Endothelial cell of umbilical vein (primary cell): ENCODE measurements around the gene SIVA1. TPM values are rescaled to one million over a fixed set of nuclear protein-coding genes. Genes with fewer than 3 reads are reported as not detected.

Source experiments
- polyA plus RNA-seq, 4 experiments: library from polyadenylated mRNA; depleted of rRNA in 3 of 4; stranded (reverse) in 3 of 4; unstranded in 1 of 4; fragments of >200 nt; gene quantifications; 2 replicates each; pipeline versions ENCODE4 v1.2.1 to v1.2.3, GENCODE V29; 2011 to 2012; ENCODE audit warnings: missing spikeins in 1 of 4
- total RNA-seq: library from RNA; stranded (reverse); gene quantifications from 2 replicates; pipeline ENCODE4 v1.2.3, GENCODE V29; 2021

Gene SIVA1
- total and polyA plus RNA-seq, 2 donors (not counting 3 experiments of a cell fraction or from before 2014, with no cell fraction given) = 101 to 299 TPM

Other genes starting within 250 kb of the SIVA1 start
- not detected in 2 replicates for gene C14orf180, start 173.4 kb upstream of the SIVA1 start, total RNA-seq
- gene C14orf180, start 173.4 kb upstream of the SIVA1 start, polyA plus RNA-seq = not detected in 2 replicates
- not detected in 2 replicates for gene TMEM179, start 148.4 kb upstream of the SIVA1 start, total RNA-seq
- 0.10 and 0.14 TPM in 2 replicates for gene TMEM179, start 148.4 kb upstream of the SIVA1 start, polyA plus RNA-seq
- 117 and 124 TPM in 2 replicates for gene INF2, start 63.5 kb upstream of the SIVA1 start, total RNA-seq
- gene INF2, start 63.5 kb upstream of the SIVA1 start, polyA plus RNA-seq = 55.3 and 83.9 TPM in 2 replicates
- 1.9 and 2.7 TPM in 2 replicates for gene ADSS1, start 28.9 kb upstream of the SIVA1 start, total RNA-seq
- gene ADSS1, start 28.9 kb upstream of the SIVA1 start, polyA plus RNA-seq = 1.3 and 1.9 TPM in 2 replicates
- 172 and 191 TPM in 2 replicates for gene AKT1, start 42.6 kb downstream of the SIVA1 start, total RNA-seq
- gene AKT1, start 42.6 kb downstream of the SIVA1 start, polyA plus RNA-seq = 177 and 186 TPM in 2 replicates
- gene ZBTB42, start 48.0 kb downstream of the SIVA1 start, total RNA-seq = 3.8 and 4.0 TPM in 2 replicates
- 3.1 and 3.8 TPM in 2 replicates for gene ZBTB42, start 48.0 kb downstream of the SIVA1 start, polyA plus RNA-seq
- 35.0 and 38.6 TPM in 2 replicates for gene CEP170B, start 112.1 kb downstream of the SIVA1 start, total RNA-seq
- gene CEP170B, start 112.1 kb downstream of the SIVA1 start, polyA plus RNA-seq = 13.9 and 16.7 TPM in 2 replicates
- 0.05 and 0.11 TPM in 2 replicates for gene PLD4, start 171.7 kb downstream of the SIVA1 start, total RNA-seq
- gene PLD4, start 171.7 kb downstream of the SIVA1 start, polyA plus RNA-seq = 0.01 and 0.03 TPM in 2 replicates
- 68.7 and 81.9 TPM in 2 replicates for gene AHNAK2, start 225.2 kb downstream of the SIVA1 start, total RNA-seq
- gene AHNAK2, start 225.2 kb downstream of the SIVA1 start, polyA plus RNA-seq = 16.6 and 17.7 TPM in 2 replicates
- gene CLBA1, start 232.6 kb downstream of the SIVA1 start, total RNA-seq = 5.3 and 5.6 TPM in 2 replicates
- 4.9 and 5.2 TPM in 2 replicates for gene CLBA1, start 232.6 kb downstream of the SIVA1 start, polyA plus RNA-seq